ENCODE measurements around the gene GBP1.
"Not testable (repeated sequence)": the region's sequence is repeated elsewhere in the genome, so short reads cannot be mapped to it uniquely, and the experiment has no call there.

The GBP1 gene

GRCh38 chr1:89065079-89065868 lies at the start of gene GBP1:
GBP1 (minus strand) TSS chr1:89065208; CDS start chr1:89063234, 1,974 bp downstream.
- no peak for DNase-seq

- no peak for DNase-seq
These were observed 49.7 kb upstream of the GBP1 start for GRCh38 chr1:89114662-89115061.

- no peak for DNase-seq
These were observed 48.0 kb upstream of the GBP1 start for GRCh38 chr1:89112871-89113613.

GRCh38 chr1:89104687-89105086 lies 39.7 kb upstream of the GBP1 start:
- no peak for DNase-seq

- no peak for DNase-seq
These were observed 39.1 kb upstream of the GBP1 start for GRCh38 chr1:89104147-89104546.

GRCh38 chr1:89102021-89102420 lies 37.0 kb upstream of the GBP1 start:
- DNase-seq, result no peak

GRCh38 chr1:89100412-89100811 lies 35.4 kb upstream of the GBP1 start:
- DNase-seq, result no peak

GRCh38 chr1:89098857-89099256 lies 33.8 kb upstream of the GBP1 start:
- no peak for DNase-seq

GRCh38 chr1:89095737-89096136 lies 30.7 kb upstream of the GBP1 start:
- no peak for DNase-seq

- no peak for DNase-seq
These were observed 25.0 kb upstream of the GBP1 start for GRCh38 chr1:89089962-89090361.

- no peak for DNase-seq
These were observed 23.6 kb upstream of the GBP1 start for GRCh38 chr1:89088572-89088971.

- no peak for DNase-seq
These were observed 22.2 kb upstream of the GBP1 start for GRCh38 chr1:89087241-89087640.

GRCh38 chr1:89085781-89086180 lies 20.8 kb upstream of the GBP1 start:
- DNase-seq, result peak in 2 of 4 experiments; percentile 2 to 23

- DNase-seq, result no peak
These were observed 16.0 kb upstream of the GBP1 start for GRCh38 chr1:89081005-89081404.

GRCh38 chr1:89080068-89080467 lies 15.1 kb upstream of the GBP1 start:
- not testable (repeated sequence) for DNase-seq

- not testable (repeated sequence) for DNase-seq
These were observed 7.6 kb upstream of the GBP1 start for GRCh38 chr1:89072466-89073065.

GRCh38 chr1:89070509-89070908 lies 5.5 kb upstream of the GBP1 start:
- DNase-seq, result no peak

GRCh38 chr1:89069951-89070350 lies 4.9 kb upstream of the GBP1 start:
- no peak for DNase-seq

- DNase-seq, result no peak
These were observed 3.3 kb upstream of the GBP1 start for GRCh38 chr1:89068291-89068690.

- DNase-seq, result no peak
These were observed 376 bp downstream of the GBP1 start for GRCh38 chr1:89064632-89065031.

- no peak for DNase-seq
These were observed 1.9 kb downstream of the GBP1 start for GRCh38 chr1:89063094-89063493.

- DNase-seq, result no peak
These were observed 4.9 kb downstream of the GBP1 start for GRCh38 chr1:89060091-89060490.

GRCh38 chr1:89051955-89052312 lies 13.1 kb downstream of the GBP1 start:
- no peak for DNase-seq

All from activated CD4-positive, CD25-positive, alpha-beta regulatory T cell (primary cell).